Endothelial cell of umbilical vein (primary cell): ENCODE data around the gene UTS2R.

ENCODE experiments used
- EZH2 ChIP-seq: IDR thresholded peaks from 2 replicates; pipeline ENCODE4 v1.6.1; 2012; ENCODE audit warnings: borderline replicate concordance, low read depth, mild to moderate bottlenecking, moderate library complexity, low read length, inconsistent platforms; ENCODE audit not compliant: severe bottlenecking
- MYC ChIP-seq: IDR thresholded peaks from one replicate; pipeline ENCODE4 v1.6.1; 2011; ENCODE audit warnings: mild to moderate bottlenecking, low read depth, low read length
- POLR2A ChIP-seq: IDR thresholded peaks from 2 replicates; pipeline ENCODE4 v1.6.1; 2012; ENCODE audit warnings: low read depth, mild to moderate bottlenecking, control low read depth, low read length
- TF ChIP-seq, protein P1 (sequence below), 2 donors: IDR thresholded peaks; 1 replicate in 1 of 2; 2 replicates in 1 of 2; pipeline ENCODE4 v1.5.1; 2011; ENCODE audit warnings: low read length in 2 of 2, mild to moderate bottlenecking in 2 of 2, moderate library complexity in 2 of 2, control low read depth in 1 of 2, inconsistent platforms in 1 of 2, low read depth in 1 of 2; ENCODE audit not compliant: insufficient read depth in 1 of 2; ENCODE audit errors: extremely low read depth in 1 of 2

DNA sequence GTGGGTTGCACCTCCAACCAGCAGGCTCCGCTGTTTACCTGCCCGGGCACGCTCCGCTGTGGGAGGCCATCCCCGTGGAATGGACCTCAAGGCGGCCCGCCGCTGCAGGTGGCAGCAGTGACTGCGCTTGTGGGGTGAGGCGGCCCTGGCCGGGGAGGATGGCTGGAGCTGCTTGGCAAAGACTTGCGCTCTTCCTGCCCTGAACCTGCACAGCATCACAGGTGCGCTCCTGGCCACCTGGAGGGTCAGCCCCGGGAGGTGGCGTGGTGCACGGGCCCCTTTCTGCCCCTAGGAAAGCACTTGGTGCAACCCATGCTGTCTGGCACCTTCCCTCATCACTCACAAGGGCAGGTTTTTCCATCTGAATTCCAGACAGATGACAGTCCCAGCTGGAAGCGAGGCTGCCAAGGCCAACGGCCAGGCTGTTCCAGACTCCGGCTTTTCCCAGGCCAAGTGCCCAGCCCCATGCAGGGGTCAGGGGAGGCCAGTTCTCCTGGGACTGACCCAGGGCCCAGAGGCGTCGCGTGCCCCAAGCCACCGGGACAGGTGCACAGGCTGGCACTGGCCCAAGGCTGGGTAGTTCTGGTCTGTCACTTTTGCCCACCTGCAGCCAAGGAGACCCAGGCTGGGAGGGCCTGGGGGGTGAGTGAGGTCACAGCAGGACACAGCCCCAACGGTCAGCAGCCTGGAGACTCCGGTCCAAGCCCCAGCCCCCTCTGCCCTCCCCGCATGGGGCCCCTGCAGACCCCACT lies 13.3 kb downstream of the UTS2R start:
- TF ChIP-seq EZH2 (no peak), POLR2A (no peak), MYC (no peak)
- TF ChIP-seq, protein P1, sequence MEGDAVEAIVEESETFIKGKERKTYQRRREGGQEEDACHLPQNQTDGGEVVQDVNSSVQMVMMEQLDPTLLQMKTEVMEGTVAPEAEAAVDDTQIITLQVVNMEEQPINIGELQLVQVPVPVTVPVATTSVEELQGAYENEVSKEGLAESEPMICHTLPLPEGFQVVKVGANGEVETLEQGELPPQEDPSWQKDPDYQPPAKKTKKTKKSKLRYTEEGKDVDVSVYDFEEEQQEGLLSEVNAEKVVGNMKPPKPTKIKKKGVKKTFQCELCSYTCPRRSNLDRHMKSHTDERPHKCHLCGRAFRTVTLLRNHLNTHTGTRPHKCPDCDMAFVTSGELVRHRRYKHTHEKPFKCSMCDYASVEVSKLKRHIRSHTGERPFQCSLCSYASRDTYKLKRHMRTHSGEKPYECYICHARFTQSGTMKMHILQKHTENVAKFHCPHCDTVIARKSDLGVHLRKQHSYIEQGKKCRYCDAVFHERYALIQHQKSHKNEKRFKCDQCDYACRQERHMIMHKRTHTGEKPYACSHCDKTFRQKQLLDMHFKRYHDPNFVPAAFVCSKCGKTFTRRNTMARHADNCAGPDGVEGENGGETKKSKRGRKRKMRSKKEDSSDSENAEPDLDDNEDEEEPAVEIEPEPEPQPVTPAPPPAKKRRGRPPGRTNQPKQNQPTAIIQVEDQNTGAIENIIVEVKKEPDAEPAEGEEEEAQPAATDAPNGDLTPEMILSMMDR (IDR thresholded peaks at IDR 0.05; ENCODE audit: extremely low read depth in 1 of 2, insufficient read depth in 1 of 2, low read depth in 1 of 2, low read length in 2 of 2) = no peak
